HG02852 (cell line): Measurements from ENCODE around the gene SCO2.

Source experiments
- ATAC-seq: cut with Tn5 transposase; IDR thresholded peaks from one replicate; pipeline ENCODE4 v1.9.1; 2021; ENCODE audit warnings: mild to moderate bottlenecking, moderate library complexity; ENCODE audit not compliant: unreplicated experiment

The SCO2 gene

GRCh38 chr22:50503475-50504145 lies 21.8 kb downstream of the SCO2 start:
- ATAC-seq: no peak

GRCh38 chr22:50502628-50503474 lies 22.5 kb downstream of the SCO2 start:
- ATAC-seq: no peak

- ATAC-seq: no peak
These were observed 23.3 kb downstream of the SCO2 start for GRCh38 chr22:50502096-50502495.

- ATAC-seq: no peak
These were observed 24.9 kb downstream of the SCO2 start for GRCh38 chr22:50500452-50500851.

- no peak for ATAC-seq
These were observed 27.0 kb downstream of the SCO2 start for GRCh38 chr22:50498322-50498890.

GRCh38 chr22:50497093-50497492 lies 28.3 kb downstream of the SCO2 start:
- ATAC-seq: no peak

GRCh38 chr22:50490531-50491308 lies 34.7 kb downstream of the SCO2 start:
- no peak for ATAC-seq

GRCh38 chr22:50489363-50490243 lies 35.8 kb downstream of the SCO2 start:
- no peak for ATAC-seq

- no peak for ATAC-seq
These were observed 36.5 kb downstream of the SCO2 start for GRCh38 chr22:50488886-50489285.

- ATAC-seq: no peak
These were observed 37.3 kb downstream of the SCO2 start for GRCh38 chr22:50488006-50488677.

GRCh38 chr22:50487290-50488005 lies 38.0 kb downstream of the SCO2 start:
- no peak for ATAC-seq

GRCh38 chr22:50486561-50487289 lies 38.7 kb downstream of the SCO2 start, which contains the start of gene MIOX:
MIOX (plus strand) TSS chr22:50486859; CDS start chr22:50486898, 39 bp downstream.
- ATAC-seq: no peak

- ATAC-seq: no peak
These were observed 39.9 kb downstream of the SCO2 start for GRCh38 chr22:50485221-50486131.

- no peak for ATAC-seq
These were observed 41.2 kb downstream of the SCO2 start for GRCh38 chr22:50483977-50484853.

- ATAC-seq: no peak
These were observed 41.8 kb downstream of the SCO2 start for GRCh38 chr22:50483556-50483955.

GRCh38 chr22:50483106-50483505 lies 42.3 kb downstream of the SCO2 start:
- no peak for ATAC-seq
